HCT116 (cell line): ENCODE measurements around the gene NF1.

Source experiments
- CEBPB ChIP-seq: IDR thresholded peaks from 2 replicates; pipeline ENCODE4 v1.6.1; 2012; ENCODE audit warnings: low read depth
- CTCF ChIP-seq, 3 experiments: fragments of 200-600 bp in 1 of 3; sonication (generic) in 1 of 3; IDR thresholded peaks in 2 of 3; conservative IDR thresholded peaks in 1 of 3; 2 replicates each; pipeline ENCODE4 v1.5.1; 2012 to 2017; ENCODE audit warnings: low read depth in 2 of 3, low read length in 2 of 3, antibody characterized with exemption in 1 of 3, borderline replicate concordance in 1 of 3, control low read depth in 1 of 3, mild to moderate bottlenecking in 1 of 3, mixed read lengths in 1 of 3, mixed run types in 1 of 3, moderate library complexity in 1 of 3; ENCODE audit not compliant: insufficient read depth in 1 of 3
- POLR2A ChIP-seq: IDR thresholded peaks from 2 replicates; pipeline ENCODE4 v1.7.0; 2011; ENCODE audit warnings: borderline replicate concordance; ENCODE audit not compliant: insufficient read depth, insufficient read length; ENCODE audit errors: extremely low read depth
- POLR2AphosphoS5 ChIP-seq: IDR thresholded peaks from 2 replicates; pipeline ENCODE4 v1.6.1; 2011; ENCODE audit warnings: mild to moderate bottlenecking, low read depth, low read length, moderate library complexity
- RAD21 ChIP-seq: IDR thresholded peaks from 2 replicates; pipeline ENCODE4 v1.6.1; 2012; ENCODE audit warnings: low read depth, mild to moderate bottlenecking
- ZFX ChIP-seq: fragments of 450-650 bp; IDR thresholded peaks from 2 replicates; pipeline ENCODE4 v1.6.1; 2017
- ZNF274 ChIP-seq: fragments of 200-500 bp; sonication (Bioruptor generic); IDR thresholded peaks from 2 replicates; pipeline ENCODE4 v1.6.1; 2014; ENCODE audit warnings: mild to moderate bottlenecking, low read depth, low read length, inconsistent platforms
- TF ChIP-seq, protein P1 (sequence below): IDR thresholded peaks from 2 replicates; pipeline ENCODE4 v1.6.1; 2012

- no peak for TF ChIP-seq CTCF (IDR thresholded peaks at IDR 0.05 in 2 of 3, conservative IDR thresholded peaks at IDR 0.05 in 1 of 3; ENCODE audit: borderline replicate concordance in 1 of 3, insufficient read depth in 1 of 3, low read depth in 2 of 3, low read length in 2 of 3)
- no peak for TF ChIP-seq CEBPB
- no peak for TF ChIP-seq ZNF274
- no peak for TF ChIP-seq RAD21
- no peak for TF ChIP-seq POLR2A
- TF ChIP-seq ZFX: no peak
- TF ChIP-seq POLR2AphosphoS5: no peak
- TF ChIP-seq, protein P1, sequence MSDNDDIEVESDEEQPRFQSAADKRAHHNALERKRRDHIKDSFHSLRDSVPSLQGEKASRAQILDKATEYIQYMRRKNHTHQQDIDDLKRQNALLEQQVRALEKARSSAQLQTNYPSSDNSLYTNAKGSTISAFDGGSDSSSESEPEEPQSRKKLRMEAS: no peak
Observed at GRCh38 chr17:31099016-31099415, 4.2 kb downstream of the NF1 start.
